Neural progenitor cell (in vitro differentiated cells): ENCODE measurements around the gene FFAR3. TPM values are rescaled to one million over a fixed set of nuclear protein-coding genes. Genes with fewer than 3 reads are reported as not detected.

Experiments
- DNase-seq: peaks from one replicate; pipeline ENCODE4 v3.0.0-alpha.2; 2016; ENCODE audit warnings: low spot score
- H2AFZ ChIP-seq: fragments of 200-600 bp; sonication (generic); replicated peaks from 2 replicates; pipeline ENCODE4 v1.6.1; 2016; ENCODE audit warnings: antibody characterized with exemption
- H3F3A ChIP-seq: fragments of 200-600 bp; sonication (generic); 2 replicates; pipeline ENCODE4 v1.6.1; 2016; ENCODE audit warnings: antibody characterized with exemption, low read depth
- H3K27ac ChIP-seq: fragments of 200-600 bp; sonication (generic); 2 replicates; pipeline ENCODE4 v1.5.1; 2016; ENCODE audit warnings: mild to moderate bottlenecking
- H3K27me3 ChIP-seq: fragments of 200-600 bp; sonication (generic); 2 replicates; pipeline ENCODE4 v1.6.1; 2016; ENCODE audit warnings: mild to moderate bottlenecking, moderate library complexity
- H3K36me3 ChIP-seq: fragments of 200-600 bp; sonication (generic); 2 replicates; pipeline ENCODE4 v1.5.1; 2016
- H3K4me1 ChIP-seq: fragments of 200-600 bp; sonication (generic); 2 replicates; pipeline ENCODE4 v1.6.1; 2016; ENCODE audit warnings: mixed run types
- H3K4me2 ChIP-seq: fragments of 200-600 bp; sonication (generic); 2 replicates; pipeline ENCODE4 v1.6.1; 2016
- H3K4me3 ChIP-seq: fragments of 200-600 bp; sonication (generic); 2 replicates; pipeline ENCODE4 v1.5.1; 2016
- H3K79me2 ChIP-seq: fragments of 200-600 bp; sonication (generic); 2 replicates; pipeline ENCODE4 v1.6.1; 2016; ENCODE audit warnings: low read depth
- H3K9ac ChIP-seq: fragments of 200-600 bp; sonication (generic); 2 replicates; pipeline ENCODE4 v1.6.1; 2016
- H3K9me3 ChIP-seq: fragments of 200-600 bp; sonication (generic); 2 replicates; pipeline ENCODE4 v1.5.1; 2016; ENCODE audit warnings: low read depth
- H4K20me1 ChIP-seq: fragments of 200-600 bp; sonication (generic); 2 replicates; pipeline ENCODE4 v1.6.1; 2016; ENCODE audit warnings: low read depth
- H3K27ac Mint-ChIP-seq: 3 replicates; pipeline ENCODE4 v1.8.0; 2021; ENCODE audit warnings: mixed read lengths
- H3K27me3 Mint-ChIP-seq: 2 replicates; pipeline ENCODE4 v1.8.0; 2022; ENCODE audit warnings: low read depth, mild to moderate bottlenecking, inconsistent platforms, moderate library complexity, mixed read lengths; ENCODE audit not compliant: insufficient read depth
- H3K36me3 Mint-ChIP-seq: 3 replicates; pipeline ENCODE4 v1.8.0; 2021; ENCODE audit warnings: mixed read lengths
- H3K4me1 Mint-ChIP-seq: 3 replicates; pipeline ENCODE4 v1.8.0; 2021; ENCODE audit warnings: mixed read lengths
- H3K4me3 Mint-ChIP-seq: 3 replicates; pipeline ENCODE4 v1.8.0; 2021; ENCODE audit warnings: mild to moderate bottlenecking, moderate library complexity, mixed read lengths
- H3K9me3 Mint-ChIP-seq: 3 replicates; pipeline ENCODE4 v1.8.0; 2020; ENCODE audit warnings: mixed read lengths
- EZH2 ChIP-seq: fragments of 200-600 bp; sonication (generic); IDR thresholded peaks from 2 replicates; pipeline ENCODE4 v1.6.1; 2017; ENCODE audit warnings: antibody characterized with exemption, mild to moderate bottlenecking, moderate library complexity
- EZH2phosphoT487 ChIP-seq: fragments of 200-600 bp; sonication (generic); IDR thresholded peaks from 2 replicates; pipeline ENCODE4 v1.6.1; 2017; ENCODE audit warnings: antibody characterized with exemption
- total RNA-seq: library from RNA; depleted of rRNA; stranded (reverse); fragments of >200 nt; gene quantifications from 2 replicates; pipeline ENCODE4 v1.2.3, GENCODE V29; 2015; ENCODE audit warnings: low replicate concordance
- TF ChIP-seq, protein P1 (sequence below): fragments of 200-600 bp; sonication (generic); IDR thresholded peaks from 2 replicates; pipeline ENCODE4 v1.5.1; 2017; ENCODE audit warnings: antibody characterized with exemption, mild to moderate bottlenecking

The FFAR3 gene
- total RNA-seq, 1 donor from 2014 or later, result not detected

- H3K4me3 ChIP-seq, result no peak overlapping the region
- H3K27me3 Mint-ChIP-seq, result no peaks in the 10 kb centered on the region
- no peaks in the 10 kb centered on the region for H3K4me1 Mint-ChIP-seq
- no peak overlapping the region for H3K9ac ChIP-seq
- H3K9me3 Mint-ChIP-seq, result no peaks in the 10 kb centered on the region
- no peak overlapping the region for H2AFZ ChIP-seq
- no peaks in the 10 kb centered on the region for H3K36me3 Mint-ChIP-seq
- H4K20me1 ChIP-seq, result no peaks in the 10 kb centered on the region
- no peak overlapping the region for H3K4me3 Mint-ChIP-seq
- no peaks in the 10 kb centered on the region for H3K79me2 ChIP-seq
- DNase-seq, result no peak
- H3K4me2 ChIP-seq, result no peak overlapping the region
- H3K27ac ChIP-seq, result no peak overlapping the region
- no peaks in the 10 kb centered on the region for H3K4me1 ChIP-seq
- no peaks in the 10 kb centered on the region for H3K36me3 ChIP-seq
- no peaks in the 10 kb centered on the region for H3K27me3 ChIP-seq
- H3K9me3 ChIP-seq, result no peaks in the 10 kb centered on the region
- no peak overlapping the region for H3K27ac Mint-ChIP-seq
- no peaks in the 10 kb centered on the region for H3F3A ChIP-seq
- TF ChIP-seq EZH2 (no peak), EZH2phosphoT487 (no peak)
- TF ChIP-seq, protein P1, sequence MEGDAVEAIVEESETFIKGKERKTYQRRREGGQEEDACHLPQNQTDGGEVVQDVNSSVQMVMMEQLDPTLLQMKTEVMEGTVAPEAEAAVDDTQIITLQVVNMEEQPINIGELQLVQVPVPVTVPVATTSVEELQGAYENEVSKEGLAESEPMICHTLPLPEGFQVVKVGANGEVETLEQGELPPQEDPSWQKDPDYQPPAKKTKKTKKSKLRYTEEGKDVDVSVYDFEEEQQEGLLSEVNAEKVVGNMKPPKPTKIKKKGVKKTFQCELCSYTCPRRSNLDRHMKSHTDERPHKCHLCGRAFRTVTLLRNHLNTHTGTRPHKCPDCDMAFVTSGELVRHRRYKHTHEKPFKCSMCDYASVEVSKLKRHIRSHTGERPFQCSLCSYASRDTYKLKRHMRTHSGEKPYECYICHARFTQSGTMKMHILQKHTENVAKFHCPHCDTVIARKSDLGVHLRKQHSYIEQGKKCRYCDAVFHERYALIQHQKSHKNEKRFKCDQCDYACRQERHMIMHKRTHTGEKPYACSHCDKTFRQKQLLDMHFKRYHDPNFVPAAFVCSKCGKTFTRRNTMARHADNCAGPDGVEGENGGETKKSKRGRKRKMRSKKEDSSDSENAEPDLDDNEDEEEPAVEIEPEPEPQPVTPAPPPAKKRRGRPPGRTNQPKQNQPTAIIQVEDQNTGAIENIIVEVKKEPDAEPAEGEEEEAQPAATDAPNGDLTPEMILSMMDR, result no peak
Observed at GRCh38 chr19:35396240-35396885, 38.1 kb downstream of the FFAR3 start.

- Mint-ChIP-seq H3K27ac (no peak overlapping the region), H3K9me3 (no peaks in the 10 kb centered on the region), H3K4me3 (no peak overlapping the region), H3K4me1 (no peaks in the 10 kb centered on the region), H3K27me3 (no peaks in the 10 kb centered on the region), H3K36me3 (no peaks in the 10 kb centered on the region)
- Histone ChIP-seq H3K27me3 (no peaks in the 10 kb centered on the region), H3K9ac (no peak overlapping the region), H3K4me2 (no peak overlapping the region), H2AFZ (no peak overlapping the region), H3K4me1 (no peaks in the 10 kb centered on the region), H3F3A (no peaks in the 10 kb centered on the region), H3K4me3 (no peak overlapping the region), H3K27ac (no peak overlapping the region), H3K79me2 (no peaks in the 10 kb centered on the region), H3K36me3 (no peaks in the 10 kb centered on the region), H4K20me1 (no peaks in the 10 kb centered on the region), H3K9me3 (no peaks in the 10 kb centered on the region)
- TF ChIP-seq EZH2 (no peak), EZH2phosphoT487 (no peak)
- TF ChIP-seq, protein P1, result no peak
- no peak for DNase-seq
Observed at GRCh38 chr19:35397064-35397463, 38.8 kb downstream of the FFAR3 start.

DNA sequence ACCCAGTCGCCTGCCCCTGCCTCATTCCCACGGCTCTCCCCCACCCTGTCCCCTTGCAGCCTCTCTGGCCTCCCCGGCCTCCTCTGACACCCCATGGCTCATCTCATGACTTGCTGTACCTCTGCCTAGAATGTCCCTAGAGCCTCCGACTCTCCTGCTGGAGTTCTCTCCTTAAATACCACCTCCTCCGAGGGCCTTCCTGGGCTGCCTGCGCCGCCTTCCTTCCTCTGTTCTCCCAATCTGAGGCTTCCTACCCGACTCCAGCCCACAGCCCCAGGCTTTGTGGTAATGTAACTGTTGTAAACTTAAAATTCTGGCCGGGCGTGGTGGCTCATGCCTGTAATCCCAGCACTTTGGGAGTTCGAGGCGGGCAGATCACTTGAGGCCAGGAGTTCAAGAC lies 40.3 kb downstream of the FFAR3 start:
- Histone ChIP-seq H3K9ac (no peak overlapping the region), H3K36me3 (no peaks in the 10 kb centered on the region), H3K4me2 (no peak overlapping the region), H3K4me3 (no peak overlapping the region), H3K27ac (no peak overlapping the region), H4K20me1 (no peaks in the 10 kb centered on the region), H3F3A (no peaks in the 10 kb centered on the region), H3K27me3 (no peaks in the 10 kb centered on the region), H2AFZ (no peak overlapping the region), H3K4me1 (no peaks in the 10 kb centered on the region), H3K9me3 (no peaks in the 10 kb centered on the region), H3K79me2 (no peaks in the 10 kb centered on the region)
- TF ChIP-seq EZH2 (no peak), EZH2phosphoT487 (no peak)
- TF ChIP-seq, protein P1, result no peak
- Mint-ChIP-seq H3K4me1 (no peaks in the 10 kb centered on the region), H3K27me3 (no peaks in the 10 kb centered on the region), H3K9me3 (no peaks in the 10 kb centered on the region), H3K27ac (no peak overlapping the region), H3K36me3 (no peaks in the 10 kb centered on the region), H3K4me3 (no peak overlapping the region)
- DNase-seq, result no peak
